Kidney epithelial cell (primary cell): ENCODE measurements around the gene RPH3AL. TPM values are rescaled to one million over a fixed set of nuclear protein-coding genes. Genes with fewer than 3 reads are reported as not detected.
"Not testable (repeated sequence)": the region's sequence is repeated elsewhere in the genome, so short reads cannot be mapped to it uniquely, and the experiment has no call there.

Experiments
- DNase-seq: peaks from one replicate; pipeline ENCODE4 v3.0.0-alpha.2; 2010; ENCODE audit warnings: low read depth
- H3K27me3 ChIP-seq: 2 replicates; pipeline ENCODE4 v1.6.0; 2011; ENCODE audit warnings: low read length; ENCODE audit not compliant: control insufficient read depth, insufficient read depth
- H3K36me3 ChIP-seq: 2 replicates; pipeline ENCODE4 v1.5.1; 2011; ENCODE audit warnings: low read length; ENCODE audit not compliant: control insufficient read depth, insufficient read depth
- H3K4me3 ChIP-seq: 2 replicates; pipeline ENCODE4 v1.5.1; 2011; ENCODE audit warnings: low read depth, mild to moderate bottlenecking, control low read depth, low read length
- total RNA-seq: library from RNA; depleted of rRNA; stranded (reverse); fragments of >200 nt; gene quantifications from 2 replicates; pipeline ENCODE4 v1.2.3, GENCODE V29; 2015
- TF ChIP-seq, protein P1 (sequence below): IDR thresholded peaks from 2 replicates; pipeline ENCODE4 v1.5.1; 2011; ENCODE audit warnings: mild to moderate bottlenecking, moderate library complexity, low read length, control low read depth, inconsistent platforms; ENCODE audit not compliant: insufficient read depth, poor library complexity, severe bottlenecking

The RPH3AL gene
- total RNA-seq, 1 donor from 2014 or later = 15.1 TPM

- TF ChIP-seq, protein P1, sequence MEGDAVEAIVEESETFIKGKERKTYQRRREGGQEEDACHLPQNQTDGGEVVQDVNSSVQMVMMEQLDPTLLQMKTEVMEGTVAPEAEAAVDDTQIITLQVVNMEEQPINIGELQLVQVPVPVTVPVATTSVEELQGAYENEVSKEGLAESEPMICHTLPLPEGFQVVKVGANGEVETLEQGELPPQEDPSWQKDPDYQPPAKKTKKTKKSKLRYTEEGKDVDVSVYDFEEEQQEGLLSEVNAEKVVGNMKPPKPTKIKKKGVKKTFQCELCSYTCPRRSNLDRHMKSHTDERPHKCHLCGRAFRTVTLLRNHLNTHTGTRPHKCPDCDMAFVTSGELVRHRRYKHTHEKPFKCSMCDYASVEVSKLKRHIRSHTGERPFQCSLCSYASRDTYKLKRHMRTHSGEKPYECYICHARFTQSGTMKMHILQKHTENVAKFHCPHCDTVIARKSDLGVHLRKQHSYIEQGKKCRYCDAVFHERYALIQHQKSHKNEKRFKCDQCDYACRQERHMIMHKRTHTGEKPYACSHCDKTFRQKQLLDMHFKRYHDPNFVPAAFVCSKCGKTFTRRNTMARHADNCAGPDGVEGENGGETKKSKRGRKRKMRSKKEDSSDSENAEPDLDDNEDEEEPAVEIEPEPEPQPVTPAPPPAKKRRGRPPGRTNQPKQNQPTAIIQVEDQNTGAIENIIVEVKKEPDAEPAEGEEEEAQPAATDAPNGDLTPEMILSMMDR = no peak
- DNase-seq = no peak
- H3K27me3 ChIP-seq = no peaks in the 10 kb centered on the region
- H3K4me3 ChIP-seq = no peak overlapping the region
- H3K36me3 ChIP-seq = no peaks in the 10 kb centered on the region
Measured at GRCh38 chr17:206941-207560, 145.6 kb downstream of the RPH3AL start.

DNA sequence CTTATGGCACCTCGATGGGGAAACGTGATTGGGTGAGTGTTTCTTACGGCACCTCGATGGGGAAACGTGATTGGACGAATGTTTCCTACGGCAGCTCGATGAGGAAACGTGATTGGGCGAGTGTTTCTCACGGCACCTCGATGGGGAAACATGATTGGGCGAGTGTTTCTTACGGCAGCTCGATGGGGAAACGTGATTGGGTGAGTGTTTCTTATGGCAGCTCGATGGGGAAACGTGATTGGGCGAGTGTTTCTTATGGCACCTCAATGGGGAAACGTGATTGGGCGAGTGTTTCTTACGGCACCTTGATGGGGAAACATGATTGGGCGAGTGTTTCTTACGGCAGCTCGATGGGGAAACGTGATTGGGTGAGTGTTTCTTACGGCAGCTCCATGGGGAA, 146.1 kb downstream of the RPH3AL start:
- not testable (repeated sequence) for H3K27me3 ChIP-seq, H3K4me3 ChIP-seq, H3K36me3 ChIP-seq, DNase-seq

DNA sequence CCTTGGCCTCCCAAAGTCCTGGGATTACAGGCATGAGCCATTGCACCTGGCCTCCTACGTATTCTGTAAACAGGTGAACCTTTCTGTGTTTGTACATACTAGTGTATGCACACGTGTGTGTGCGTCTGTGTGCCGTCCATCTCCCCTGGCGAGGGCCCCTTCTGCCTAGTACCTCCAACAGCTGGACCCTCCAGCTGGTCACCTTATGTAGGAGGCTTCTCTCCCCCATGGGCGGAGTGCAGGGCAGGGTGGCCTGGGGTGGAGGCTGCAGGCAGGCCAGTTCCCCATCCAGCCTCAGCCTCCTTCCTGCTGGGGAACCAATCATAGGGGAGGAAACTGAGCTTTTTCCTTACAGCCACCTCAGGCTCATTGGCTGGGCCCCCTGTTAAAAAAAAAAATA, 146.8 kb downstream of the RPH3AL start:
- DNase-seq = no peak
- TF ChIP-seq, protein P1 = no peak
- no peaks in the 10 kb centered on the region for H3K36me3 ChIP-seq
- H3K27me3 ChIP-seq = no peaks in the 10 kb centered on the region
- no peak overlapping the region for H3K4me3 ChIP-seq

DNA sequence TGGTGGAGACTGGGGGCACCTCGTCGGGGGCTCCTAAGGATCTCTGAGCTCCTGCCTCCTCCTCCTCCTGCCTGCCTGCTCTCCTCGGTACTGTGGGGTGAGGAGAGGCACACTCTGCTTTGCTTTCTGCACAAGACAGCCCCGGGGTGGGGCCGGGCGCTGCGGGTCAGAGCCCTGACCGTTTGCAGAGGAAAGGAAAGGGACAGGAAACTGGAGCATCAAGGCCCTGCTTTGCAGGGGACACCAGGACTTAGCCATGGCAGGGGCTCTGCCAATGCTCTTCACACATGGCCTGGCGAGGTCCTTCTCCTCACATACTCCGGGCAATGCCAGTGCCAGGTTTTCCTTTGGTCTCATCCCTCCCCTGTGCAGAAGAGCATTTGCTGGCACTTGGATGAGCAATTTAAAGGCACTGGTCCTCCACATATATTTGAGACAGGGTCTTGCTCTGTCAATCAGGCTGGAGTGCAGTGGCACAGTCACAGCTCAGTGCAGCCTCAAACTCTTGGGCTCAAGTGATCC, 147.4 kb downstream of the RPH3AL start:
- Histone ChIP-seq H3K27me3 (no peaks in the 10 kb centered on the region), H3K4me3 (no peak overlapping the region), H3K36me3 (no peaks in the 10 kb centered on the region)
- no peak for DNase-seq
- TF ChIP-seq, protein P1 = no peak

DNA sequence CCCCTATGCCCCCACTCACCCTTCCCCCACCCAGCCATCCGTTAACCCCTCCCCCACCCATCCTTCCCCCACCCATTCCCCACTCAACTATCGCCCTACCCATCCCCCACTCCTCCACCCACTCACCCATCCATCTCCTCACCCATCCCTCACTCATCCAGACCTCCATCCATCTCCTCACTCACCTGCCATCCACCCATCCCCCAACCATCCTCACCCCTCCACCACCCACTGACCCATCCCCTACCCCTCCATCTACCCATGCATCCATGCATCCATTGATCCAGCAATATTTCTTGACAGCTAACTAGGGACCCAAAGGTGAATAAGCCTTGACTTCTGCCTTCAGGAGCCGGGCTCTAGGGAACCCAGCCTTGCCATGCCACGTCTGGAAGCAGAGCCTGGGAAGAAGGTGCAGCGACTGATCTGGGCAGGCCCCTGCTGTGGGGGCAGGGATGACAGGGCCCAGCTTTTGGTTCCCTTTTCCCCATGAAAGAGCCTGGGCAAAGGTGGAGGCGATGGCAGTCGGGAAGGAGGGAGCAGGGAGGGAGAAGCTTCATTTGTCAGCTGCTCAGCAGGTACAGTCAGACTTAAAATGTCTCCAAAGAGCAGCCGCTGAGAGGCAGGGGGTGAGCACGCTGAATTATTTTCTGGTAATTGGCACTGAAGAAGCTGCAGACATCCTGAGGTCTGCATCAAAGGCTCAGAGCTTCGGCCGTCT, 148.0 kb downstream of the RPH3AL start:
- Histone ChIP-seq H3K4me3 (no peak overlapping the region), H3K36me3 (no peaks in the 10 kb centered on the region), H3K27me3 (no peaks in the 10 kb centered on the region)
- TF ChIP-seq, protein P1 = no peak
- DNase-seq = no peak

DNA sequence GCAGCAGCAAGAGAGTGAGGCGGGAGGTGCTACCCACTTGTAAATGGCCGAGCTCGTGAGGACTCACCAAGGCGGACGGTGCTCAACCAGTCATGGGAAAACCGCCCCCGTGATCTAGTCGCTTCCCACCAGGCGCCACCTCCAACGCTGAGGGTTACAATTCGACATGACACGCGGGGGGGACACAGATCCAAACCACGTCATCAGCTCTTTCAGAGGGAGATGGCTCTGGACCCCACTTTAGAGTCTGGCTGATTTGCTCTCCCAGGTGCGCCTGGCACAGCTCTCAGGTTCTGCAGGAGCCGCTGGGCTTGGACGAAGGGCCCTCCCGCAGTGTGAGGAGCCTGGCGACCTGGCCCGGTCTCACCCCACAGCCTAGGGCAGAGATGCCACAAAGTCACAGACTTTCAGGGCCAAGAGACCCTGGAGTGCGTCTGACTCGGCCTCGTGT, 150.1 kb downstream of the RPH3AL start:
- TF ChIP-seq, protein P1 = no peak
- H3K4me3 ChIP-seq = no peak overlapping the region

DNA sequence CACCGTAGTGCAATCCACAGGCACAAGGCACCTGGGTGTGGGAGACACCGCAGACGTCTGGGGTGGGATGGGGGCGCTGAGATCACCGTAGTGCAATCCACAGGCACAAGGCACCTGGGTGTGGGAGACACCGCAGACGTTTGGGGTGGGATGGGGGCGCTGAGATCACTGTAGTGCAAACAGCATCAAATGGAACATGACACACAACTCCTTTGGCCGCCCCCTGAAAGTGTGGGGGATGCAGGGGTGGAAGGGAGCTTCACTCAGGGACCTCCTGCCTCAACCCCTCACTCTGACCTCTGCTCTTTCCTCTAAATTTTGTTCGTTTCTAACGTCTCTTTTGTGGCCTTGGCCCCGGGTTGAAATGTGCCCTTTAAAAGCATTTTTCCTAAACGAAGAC, 150.9 kb downstream of the RPH3AL start:
- H3K27me3 ChIP-seq, DNase-seq, H3K36me3 ChIP-seq, H3K4me3 ChIP-seq: not testable (repeated sequence)

More for the DNA sequence above, 150.1 kb downstream of the RPH3AL start:
- Histone ChIP-seq H3K36me3 (no peaks in the 10 kb centered on the region), H3K27me3 (no peaks in the 10 kb centered on the region)
- no peak for DNase-seq

- not testable (repeated sequence) for H3K4me3 ChIP-seq, DNase-seq, H3K36me3 ChIP-seq, H3K27me3 ChIP-seq
Measured at GRCh38 chr17:201257-201656, 151.3 kb downstream of the RPH3AL start.
